ENCODE data around the gene ATF3. TPM values are rescaled to one million over a fixed set of nuclear protein-coding genes. Genes with fewer than 3 reads are reported as not detected.

ATF3 gene
- total and polyA plus RNA-seq, 2 donors (not counting 1 experiment from before 2014, with no cell fraction given): 33.8 to 35.7 TPM

- Histone ChIP-seq H2AFZ (ENCODE audit: low read length) (no peak overlapping the region), H3K4me1 (ENCODE audit: control insufficient read depth, extremely low read depth, insufficient read depth, low read length) (peaks cover 5% of the 10 kb centered on the region), H3K9ac (ENCODE audit: insufficient read depth, low read length) (no peak overlapping the region), H3K9me3 (ENCODE audit: control insufficient read depth, insufficient read depth, low read depth, low read length) (no peaks in the 10 kb centered on the region), H3K79me2 (ENCODE audit: control insufficient read depth, insufficient read depth, low read length) (no peaks in the 10 kb centered on the region), H3K27ac (ENCODE audit: insufficient read depth, low read length) (no peak overlapping the region), H3K27me3 (ENCODE audit: control insufficient read depth, insufficient read depth, low read length) (no peaks in the 10 kb centered on the region), H3K4me2 (ENCODE audit: extremely low read depth, insufficient read depth, low read length) (no peak overlapping the region), H4K20me1 (ENCODE audit: control insufficient read depth, extremely low read depth, insufficient read depth, low read length) (no peaks in the 10 kb centered on the region), H3K4me3 (replicated peaks in 1 of 4; ENCODE audit: control extremely low read depth in 1 of 4, insufficient read depth in 1 of 4, low read depth in 3 of 4, low read length in 4 of 4) (no peak overlapping the region), H3K36me3 (ENCODE audit: control insufficient read depth, insufficient read depth, low read length) (no peaks in the 10 kb centered on the region)
- no peak for TF ChIP-seq EZH2 (IDR thresholded peaks at IDR 0.05; ENCODE audit: low read length, missing control alignments)
- TF ChIP-seq CTCF (conservative IDR thresholded peaks at IDR 0.05 in 1 of 2, IDR thresholded peaks at IDR 0.05 in 1 of 2; ENCODE audit: low read depth in 1 of 2, low read length in 2 of 2): no peak
- no peak for DNase-seq (ENCODE audit: low read depth in 2 of 2)
Measured at GRCh38 chr1:212650228-212650627, 41.7 kb downstream of the ATF3 start.

- H3K27ac ChIP-seq (ENCODE audit: insufficient read depth, low read length): peak overlapping the region; percentile 64
Measured at GRCh38 chr1:212651521-212651920, 43.0 kb downstream of the ATF3 start.

DNA sequence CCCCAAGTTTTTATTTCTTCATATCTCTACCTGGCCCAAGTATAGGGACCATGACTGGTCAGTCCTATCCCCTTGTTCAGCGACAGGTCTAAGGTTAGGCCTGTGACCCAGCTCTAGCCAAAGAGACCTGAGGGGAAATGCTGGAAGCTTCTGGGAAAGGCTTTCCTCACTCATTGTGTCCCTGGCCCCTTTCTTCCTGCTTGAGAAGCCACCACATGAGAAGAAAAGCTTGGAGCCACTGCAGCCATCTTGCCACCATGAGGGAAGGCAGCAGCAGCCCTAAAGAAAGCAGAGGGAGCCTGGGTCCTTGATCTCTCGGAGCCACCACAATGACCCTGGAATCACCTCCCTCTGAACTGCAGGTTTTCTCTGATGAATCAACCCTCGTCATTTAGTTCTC, 43.4 kb downstream of the ATF3 start:
- no peaks in the 10 kb centered on the region for H3K27me3 ChIP-seq (ENCODE audit: control insufficient read depth, insufficient read depth, low read length)
- no peak overlapping the region for H3K4me3 ChIP-seq (replicated peaks in 1 of 4; ENCODE audit: control extremely low read depth in 1 of 4, insufficient read depth in 1 of 4, low read depth in 3 of 4, low read length in 4 of 4)
- no peaks in the 10 kb centered on the region for H3K79me2 ChIP-seq (ENCODE audit: control insufficient read depth, insufficient read depth, low read length)
- H3K9ac ChIP-seq (ENCODE audit: insufficient read depth, low read length): no peak overlapping the region
- peak overlapping the region; percentile 53 for H2AFZ ChIP-seq (ENCODE audit: low read length)
- no peaks in the 10 kb centered on the region for H3K9me3 ChIP-seq (ENCODE audit: control insufficient read depth, insufficient read depth, low read depth, low read length)
- H3K4me2 ChIP-seq (ENCODE audit: extremely low read depth, insufficient read depth, low read length): no peak overlapping the region
- TF ChIP-seq EZH2 (IDR thresholded peaks at IDR 0.05; ENCODE audit: low read length, missing control alignments) (no peak), CTCF (conservative IDR thresholded peaks at IDR 0.05 in 1 of 2, IDR thresholded peaks at IDR 0.05 in 1 of 2; ENCODE audit: low read depth in 1 of 2, low read length in 2 of 2) (no peak)
- no peaks in the 10 kb centered on the region for H4K20me1 ChIP-seq (ENCODE audit: control insufficient read depth, extremely low read depth, insufficient read depth, low read length)
- H3K4me1 ChIP-seq (ENCODE audit: control insufficient read depth, extremely low read depth, insufficient read depth, low read length): peaks cover 8% of the 10 kb centered on the region
- H3K36me3 ChIP-seq (ENCODE audit: control insufficient read depth, insufficient read depth, low read length): no peaks in the 10 kb centered on the region
- DNase-seq (ENCODE audit: low read depth in 2 of 2): peak in 1 of 2 donors; percentile 23
- H3K27ac ChIP-seq (ENCODE audit: insufficient read depth, low read length): peak overlapping the region; percentile 64

More at GRCh38 chr1:212651521-212651920, 43.0 kb downstream of the ATF3 start:
- no peaks in the 10 kb centered on the region for H3K79me2 ChIP-seq (ENCODE audit: control insufficient read depth, insufficient read depth, low read length)
- H3K36me3 ChIP-seq (ENCODE audit: control insufficient read depth, insufficient read depth, low read length): no peaks in the 10 kb centered on the region
- H4K20me1 ChIP-seq (ENCODE audit: control insufficient read depth, extremely low read depth, insufficient read depth, low read length): no peaks in the 10 kb centered on the region
- no peaks in the 10 kb centered on the region for H3K27me3 ChIP-seq (ENCODE audit: control insufficient read depth, insufficient read depth, low read length)
- peaks cover 5% of the 10 kb centered on the region for H3K4me1 ChIP-seq (ENCODE audit: control insufficient read depth, extremely low read depth, insufficient read depth, low read length)
- DNase-seq (ENCODE audit: low read depth in 2 of 2): peak; percentile 13 to 68
- no peak overlapping the region for H3K4me3 ChIP-seq (replicated peaks in 1 of 4; ENCODE audit: control extremely low read depth in 1 of 4, insufficient read depth in 1 of 4, low read depth in 3 of 4, low read length in 4 of 4)
- no peak for TF ChIP-seq CTCF (conservative IDR thresholded peaks at IDR 0.05 in 1 of 2, IDR thresholded peaks at IDR 0.05 in 1 of 2; ENCODE audit: low read depth in 1 of 2, low read length in 2 of 2)
- no peak for TF ChIP-seq EZH2 (IDR thresholded peaks at IDR 0.05; ENCODE audit: low read length, missing control alignments)
- H3K4me2 ChIP-seq (ENCODE audit: extremely low read depth, insufficient read depth, low read length): no peak overlapping the region
- peak overlapping the region; percentile 53 for H2AFZ ChIP-seq (ENCODE audit: low read length)
- H3K9me3 ChIP-seq (ENCODE audit: control insufficient read depth, insufficient read depth, low read depth, low read length): no peaks in the 10 kb centered on the region
- H3K9ac ChIP-seq (ENCODE audit: insufficient read depth, low read length): no peak overlapping the region
